SH-SY5Y (cell line): Measurements from ENCODE around the gene CEBPG.

Experiments
- GATA2 ChIP-seq: IDR thresholded peaks from 2 replicates; pipeline ENCODE4 v1.6.1; 2011; ENCODE audit warnings: mild to moderate bottlenecking, low read depth, low read length
- GATA3 ChIP-seq: IDR thresholded peaks from 2 replicates; pipeline ENCODE4 v1.6.1; 2011; ENCODE audit warnings: low read depth, mild to moderate bottlenecking, low read length, moderate library complexity

GRCh38 chr19:33374236-33374714 lies 766 bp downstream of the CEBPG start:
- no peak for TF ChIP-seq GATA2
- TF ChIP-seq GATA3 = no peak
